C4-2B (cell line): ENCODE measurements around the gene KCNAB1.

Source experiments
- CTCF ChIP-seq: fragments of 450-650 bp; conservative IDR thresholded peaks from 2 replicates; pipeline ENCODE4 v1.5.1; 2017; ENCODE audit warnings: mild to moderate bottlenecking
- ZFX ChIP-seq: fragments of 450-650 bp; IDR thresholded peaks from 2 replicates; pipeline ENCODE4 v1.6.1; 2017

GRCh38 chr3:156240642-156241041, 120.3 kb downstream of the KCNAB1 start:
- TF ChIP-seq CTCF = no peak
- no peak for TF ChIP-seq ZFX
